Vagina (tissue), 2 donors: ENCODE results near the gene DNLZ. TPM values are rescaled to one million over a fixed set of nuclear protein-coding genes. Genes with fewer than 3 reads are reported as not detected.
"Not testable (repeated sequence)": the region's sequence is repeated elsewhere in the genome, so short reads cannot be mapped to it uniquely, and the experiment has no call there.

ENCODE experiments used
- DNase-seq, 2 donors: peaks; one replicate each; pipeline ENCODE4 v3.0.0-alpha.2; 2017; ENCODE audit errors: extremely low spot score in 2 of 2
- H3K27ac ChIP-seq: fragments of 200-600 bp; sonication (generic); one replicate; pipeline ENCODE4 v1.5.1; 2019
- H3K27me3 ChIP-seq: fragments of 200-600 bp; sonication (generic); one replicate; pipeline ENCODE4 v1.5.1; 2019
- H3K36me3 ChIP-seq, 2 donors: fragments of 200-600 bp; sonication (generic); one replicate each; pipeline ENCODE4 v1.5.1; 2017 to 2019
- H3K4me1 ChIP-seq: fragments of 200-600 bp; sonication (generic); one replicate; pipeline ENCODE4 v1.5.1; 2019
- H3K4me3 ChIP-seq, 2 donors: fragments of 200-600 bp; sonication (generic); 1 replicate in 1 of 2; 2 replicates in 1 of 2; pipeline ENCODE4 v1.5.1; 2016 to 2019
- H3K9me3 ChIP-seq: fragments of 200-600 bp; sonication (generic); one replicate; pipeline ENCODE4 v1.5.1; 2019
- CTCF ChIP-seq, 3 experiments: fragments of 450-650 bp in 2 of 3; fragments of 200-600 bp in 1 of 3; sonication (generic) in 1 of 3; IDR thresholded peaks; one replicate each; pipeline ENCODE4 v1.5.1; 2017 to 2019; ENCODE audit warnings: antibody characterized with exemption in 3 of 3, mild to moderate bottlenecking in 2 of 3, moderate library complexity in 2 of 3
- POLR2A ChIP-seq, 2 donors: fragments of 450-650 bp; IDR thresholded peaks; one replicate each; pipeline ENCODE4 v1.6.1; 2017; ENCODE audit warnings: antibody characterized with exemption in 2 of 2, mild to moderate bottlenecking in 2 of 2, moderate library complexity in 2 of 2
- POLR2AphosphoS5 ChIP-seq, 2 donors: sonication (generic); formaldehyde crosslinking; IDR thresholded peaks; one replicate each; pipeline ENCODE4 v1.9.0; 2017; ENCODE audit warnings: antibody characterized with exemption in 2 of 2, mild to moderate bottlenecking in 2 of 2, low read depth in 1 of 2; ENCODE audit not compliant: insufficient read depth in 1 of 2
- intact Hi-C: fragments of 100-400 bp; cut with DNase I; formaldehyde crosslinking; loops from one replicate; pipeline ENCODE4 v1.15.1; 2023
- total RNA-seq: library from RNA; depleted of rRNA; stranded (reverse); fragments of >200 nt; gene quantifications from one replicate; pipeline ENCODE4 v1.2.3, GENCODE V29; 2016

The DNLZ gene
- total RNA-seq, 1 donor from 2014 or later = 25.0 TPM

GRCh38 chr9:136319244-136319643, 44.3 kb downstream of the DNLZ start:
- H3K27ac ChIP-seq, H3K36me3 ChIP-seq, H3K9me3 ChIP-seq, H3K4me1 ChIP-seq, DNase-seq, H3K4me3 ChIP-seq, H3K27me3 ChIP-seq: not testable (repeated sequence)
- intact Hi-C loops = loop anchor here (10.0 kb wide), 2 partner anchors 46 to 86 kb away; partner anchors contain the start of genes DNLZ and SNAPC4

- no peak overlapping the region for H3K4me3 ChIP-seq
- no peaks in the 10 kb centered on the region for H3K9me3 ChIP-seq
- intact Hi-C loops = loop anchor here (10.0 kb wide), 2 partner anchors 46 to 86 kb away; partner anchors contain the start of genes DNLZ and SNAPC4
- H3K27ac ChIP-seq = no peak overlapping the region
- H3K27me3 ChIP-seq = no peaks in the 10 kb centered on the region
- no peak for DNase-seq
- H3K4me1 ChIP-seq = no peaks in the 10 kb centered on the region
- H3K36me3 ChIP-seq = no peaks in the 10 kb centered on the region
- TF ChIP-seq POLR2AphosphoS5 (IDR thresholded peaks at IDR 0.05; ENCODE audit: insufficient read depth in 1 of 2, low read depth in 1 of 2) = no peak
Measured at GRCh38 chr9:136318776-136319241, 44.7 kb downstream of the DNLZ start.

GRCh38 chr9:136318111-136318775, 45.3 kb downstream of the DNLZ start:
- Histone ChIP-seq H3K27ac (no peak overlapping the region), H3K9me3 (no peaks in the 10 kb centered on the region), H3K4me1 (no peaks in the 10 kb centered on the region), H3K36me3 (no peaks in the 10 kb centered on the region), H3K4me3 (no peak overlapping the region), H3K27me3 (no peaks in the 10 kb centered on the region)
- intact Hi-C loops = loop anchor here (10.0 kb wide), 2 partner anchors 47 to 87 kb away; partner anchors contain the start of genes DNLZ and SNAPC4
- no peak for TF ChIP-seq CTCF (IDR thresholded peaks at IDR 0.05)
- TF ChIP-seq POLR2A (IDR thresholded peaks at IDR 0.05) = no peak
- TF ChIP-seq POLR2AphosphoS5 (IDR thresholded peaks at IDR 0.05; ENCODE audit: insufficient read depth in 1 of 2, low read depth in 1 of 2) = no peak
- DNase-seq = no peak

GRCh38 chr9:136317695-136318094, 45.8 kb downstream of the DNLZ start:
- Histone ChIP-seq H3K27me3 (no peaks in the 10 kb centered on the region), H3K27ac (no peak overlapping the region), H3K4me1 (no peaks in the 10 kb centered on the region), H3K9me3 (no peaks in the 10 kb centered on the region), H3K36me3 (no peaks in the 10 kb centered on the region), H3K4me3 (no peak overlapping the region)
- intact Hi-C loops = loop anchor here (10.0 kb wide), 2 partner anchors 47 to 87 kb away; partner anchors contain the start of genes DNLZ and SNAPC4
- DNase-seq = no peak
- TF ChIP-seq POLR2AphosphoS5 (IDR thresholded peaks at IDR 0.05; ENCODE audit: insufficient read depth in 1 of 2, low read depth in 1 of 2) (no peak), CTCF (IDR thresholded peaks at IDR 0.05) (no peak), POLR2A (IDR thresholded peaks at IDR 0.05) (no peak)

- H3K4me1 ChIP-seq = no peaks in the 10 kb centered on the region
- H3K4me3 ChIP-seq = no peak overlapping the region
- intact Hi-C loops = loop anchor here (10.0 kb wide), 2 partner anchors 48 to 88 kb away; partner anchors contain the start of genes DNLZ and SNAPC4
- no peaks in the 10 kb centered on the region for H3K27me3 ChIP-seq
- H3K9me3 ChIP-seq = no peaks in the 10 kb centered on the region
- TF ChIP-seq POLR2AphosphoS5 (IDR thresholded peaks at IDR 0.05; ENCODE audit: insufficient read depth in 1 of 2, low read depth in 1 of 2) (no peak), CTCF (IDR thresholded peaks at IDR 0.05) (no peak), POLR2A (IDR thresholded peaks at IDR 0.05) (no peak)
- DNase-seq = no peak
- no peak overlapping the region for H3K27ac ChIP-seq
- H3K36me3 ChIP-seq = no peaks in the 10 kb centered on the region
Measured at GRCh38 chr9:136316896-136317676, 46.5 kb downstream of the DNLZ start.
